NCI-H2196 (cell line): Measurements from ENCODE around the gene NUSAP1.
"Not testable (repeated sequence)": the region's sequence is repeated elsewhere in the genome, so short reads cannot be mapped to it uniquely, and the experiment has no call there.

Source experiments
- DNase-seq: peaks from one replicate; lab custom pipeline; 2025; ENCODE audit not compliant: unreplicated experiment; lab: John Stamatoyannopoulos, UW

Gene NUSAP1

GRCh38 chr15:41411031-41411430 lies 78.3 kb downstream of the NUSAP1 start:
- no peak for DNase-seq

DNA sequence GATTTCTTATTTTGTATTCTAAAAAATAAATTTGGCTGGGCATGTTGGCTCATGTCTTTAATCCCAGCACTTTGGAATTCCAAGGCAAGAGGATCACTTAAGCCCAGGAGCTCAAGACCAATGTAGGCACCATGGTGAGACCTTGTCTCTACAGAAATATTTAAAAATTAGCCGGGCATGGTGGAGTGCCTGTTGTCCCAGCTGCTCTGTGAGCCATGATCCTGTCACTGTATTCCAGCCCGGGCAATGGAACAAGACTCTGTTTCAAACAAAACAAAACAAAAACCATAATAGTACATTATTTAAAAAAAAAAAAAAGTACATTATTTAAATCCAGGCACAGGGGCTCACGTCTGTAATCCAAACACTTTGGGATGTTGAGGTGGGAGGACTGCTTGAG lies 78.8 kb downstream of the NUSAP1 start:
- no peak for DNase-seq

DNA sequence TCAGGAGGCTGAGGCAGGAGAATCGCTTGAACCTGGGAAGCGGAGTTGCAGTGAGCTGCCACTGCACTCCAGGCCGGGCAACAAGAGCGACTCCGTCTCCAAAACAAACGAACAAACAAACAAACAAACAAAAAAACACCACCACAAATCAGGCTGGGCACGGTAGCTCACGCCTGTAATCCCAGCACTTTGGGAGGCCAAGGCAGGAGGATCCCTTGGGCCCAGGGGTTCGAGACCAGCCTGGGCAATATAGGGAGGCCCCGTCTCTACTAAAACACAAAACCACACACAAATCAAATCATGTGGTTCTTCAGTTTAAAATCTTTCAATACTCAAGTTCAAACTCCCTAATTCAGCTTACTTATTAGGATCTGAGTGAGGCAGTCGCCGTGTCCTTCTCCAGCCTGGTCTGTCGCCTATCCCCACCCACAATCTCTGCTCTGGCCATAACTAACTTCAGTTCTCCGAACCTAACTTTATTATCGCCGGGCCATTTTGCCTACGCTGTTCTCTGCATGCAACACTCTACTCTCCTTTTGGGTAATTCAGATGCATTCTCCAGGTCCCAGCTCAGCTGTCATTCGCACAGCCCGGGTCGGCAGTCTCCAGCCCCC lies 83.6 kb downstream of the NUSAP1 start:
- no peak for DNase-seq

DNA sequence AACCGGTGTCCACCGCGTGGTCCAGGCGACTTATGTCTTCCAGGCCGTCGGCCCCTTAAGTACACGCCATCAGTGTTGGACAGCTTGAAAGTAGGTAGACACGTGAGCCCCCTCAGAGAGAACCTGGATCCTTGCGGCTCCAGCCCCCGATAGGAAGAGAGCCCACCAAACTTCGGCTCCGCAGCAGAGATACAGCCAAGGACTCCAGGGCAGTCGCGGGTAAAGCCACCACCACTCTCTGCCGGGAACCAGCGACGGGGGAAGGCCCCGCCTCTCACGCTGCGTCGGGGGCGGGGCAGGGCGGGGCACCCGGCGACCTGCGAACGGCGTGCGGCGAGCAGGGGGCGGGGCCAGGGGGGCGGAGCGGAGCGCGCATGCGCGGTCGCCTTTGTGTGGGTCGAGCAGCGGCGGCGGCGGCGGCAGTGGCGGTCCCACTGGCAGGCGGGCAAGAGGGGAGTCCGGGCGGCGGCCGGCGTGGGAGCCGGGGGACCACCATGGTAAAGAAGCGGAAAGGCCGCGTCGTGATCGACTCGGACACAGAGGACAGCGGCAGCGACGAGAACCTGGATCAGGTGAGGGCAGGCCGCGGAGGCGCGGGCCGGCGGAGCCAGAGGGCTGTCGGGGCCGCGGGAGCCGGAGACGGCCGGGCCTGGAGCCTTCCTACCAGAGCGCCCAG lies 84.2 kb downstream of the NUSAP1 start, which contains the start of gene RTF1:
TSS of gene RTF1 (plus strand) at position 354 of the 676 bp plus-strand sequence. CDS start at position 375, 21 bp downstream.
- peak; percentile 77 for DNase-seq

DNA sequence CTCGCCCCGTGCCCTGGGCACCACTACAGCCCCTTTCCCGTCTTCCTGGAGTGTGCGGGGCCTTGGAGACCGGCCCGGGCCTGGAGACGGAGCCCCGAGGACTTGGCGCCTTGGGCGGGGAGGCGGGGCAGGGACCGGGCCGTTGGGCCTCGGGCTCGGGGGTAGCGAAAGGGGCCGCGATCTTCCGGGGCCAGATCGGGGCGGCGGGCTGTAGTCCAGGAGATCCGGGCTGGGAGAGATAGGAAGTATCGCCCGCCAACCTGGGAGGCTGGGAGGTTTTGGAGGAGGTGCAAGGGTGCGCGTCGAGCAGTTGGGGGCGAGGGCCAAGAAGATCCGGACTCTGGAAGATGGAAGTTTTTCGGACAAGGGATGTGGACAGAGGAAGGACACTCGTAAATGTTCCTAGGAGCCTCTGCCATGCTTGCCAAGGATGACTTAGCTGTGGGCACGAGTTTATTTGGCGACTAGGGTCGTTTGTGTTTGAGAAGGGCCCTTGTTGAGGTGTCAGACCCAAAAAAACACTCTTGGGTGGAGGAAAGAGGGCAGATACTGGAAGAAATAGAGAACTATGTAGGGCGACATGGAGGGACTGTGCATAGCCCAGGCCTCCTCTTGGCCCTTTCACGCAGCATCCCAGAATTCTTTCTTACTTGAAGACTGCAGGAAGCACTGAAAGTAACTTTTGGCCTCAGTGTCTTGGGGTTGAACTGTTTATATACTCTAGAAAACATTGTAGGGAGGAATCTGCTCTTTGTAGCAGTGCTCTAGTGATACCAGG lies 84.9 kb downstream of the NUSAP1 start:
- no peak for DNase-seq

DNA sequence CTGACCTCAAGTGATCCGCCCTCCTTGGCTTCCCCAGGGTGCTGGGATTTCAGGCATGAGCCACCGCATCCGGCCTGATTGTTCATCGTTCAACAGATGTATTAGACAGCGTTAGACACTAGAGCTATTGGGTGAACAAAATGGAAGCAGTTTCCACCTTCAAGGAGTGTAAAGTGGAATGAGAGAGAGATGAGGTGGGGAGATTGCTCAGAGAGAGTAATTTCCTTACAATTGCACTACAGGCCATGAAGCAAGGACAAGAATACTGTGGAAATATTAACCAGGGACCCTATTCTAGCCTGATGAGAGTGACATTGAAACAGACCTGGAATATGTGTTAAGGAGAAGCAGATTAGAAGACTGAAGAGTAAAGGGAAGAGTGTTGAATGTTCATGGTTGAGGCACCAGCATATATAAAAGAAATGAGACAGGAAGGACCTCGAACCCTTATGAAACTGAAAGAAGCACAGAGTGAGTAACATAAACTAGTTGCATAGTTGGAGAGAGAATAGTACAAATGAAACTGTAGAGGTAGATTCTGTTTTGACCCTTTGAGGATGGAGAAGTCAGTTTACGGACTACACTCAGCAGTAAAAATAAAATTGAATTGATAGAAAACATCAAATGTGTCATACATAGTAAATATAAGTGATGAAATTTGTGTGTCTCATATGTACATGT lies 91.4 kb downstream of the NUSAP1 start:
- DNase-seq, result no peak

DNA sequence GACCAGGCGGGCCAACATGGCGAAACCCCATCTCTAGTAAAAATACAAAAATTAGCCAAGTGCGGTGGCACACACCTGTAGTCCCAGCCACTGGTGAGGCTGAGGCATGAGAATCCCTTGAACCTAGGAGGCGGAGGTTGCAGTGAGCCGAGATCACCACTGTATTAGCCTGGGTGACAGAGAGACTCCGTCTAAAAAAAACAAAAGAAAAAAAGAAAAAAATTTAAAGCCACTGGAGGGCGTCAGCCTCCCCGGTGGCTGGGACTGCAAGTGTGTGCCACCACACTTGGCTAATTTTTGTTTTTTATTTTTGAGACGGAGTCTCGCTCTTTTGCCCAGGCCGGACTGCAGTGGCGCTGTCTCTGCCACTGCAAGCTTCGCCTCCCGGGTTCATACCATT lies 92.1 kb downstream of the NUSAP1 start:
- DNase-seq, result no peak

- DNase-seq, result not testable (repeated sequence)
Measured at GRCh38 chr15:41425907-41426306, 93.2 kb downstream of the NUSAP1 start.

- DNase-seq, result no peak
Measured at GRCh38 chr15:41429003-41429890, 96.6 kb downstream of the NUSAP1 start.
